Ovary (tissue), 9 donors: ENCODE data around the gene SS18L1. TPM values are rescaled to one million over a fixed set of nuclear protein-coding genes. Genes with fewer than 3 reads are reported as not detected.

Source experiments
- DNase-seq, 5 donors: peaks; one replicate each; pipeline ENCODE4 v3.0.0-alpha.2; 2019 to 2020
- H3K27ac ChIP-seq, 2 donors: fragments of 200-600 bp; one replicate each; pipeline versions ENCODE4 v1.5.1 to v1.8.0; 2019 to 2022
- H3K27me3 ChIP-seq: fragments of 200-600 bp; one replicate; pipeline ENCODE4 v1.8.0; 2022
- H3K36me3 ChIP-seq: fragments of 200-600 bp; sonication (generic); one replicate; pipeline ENCODE4 v1.5.1; 2019
- H3K4me1 ChIP-seq: one replicate; pipeline ENCODE4 v1.8.1; 2013; ENCODE audit warnings: mild to moderate bottlenecking, moderate library complexity; ENCODE audit not compliant: insufficient read depth
- H3K4me3 ChIP-seq: fragments of 200-600 bp; sonication (generic); one replicate; pipeline ENCODE4 v1.5.1; 2017
- H3K9me3 ChIP-seq, 2 donors: fragments of 200-600 bp in 1 of 2; sonication (generic) in 1 of 2; one replicate each; pipeline versions ENCODE4 v1.5.1 to v1.8.1; 2013 to 2019; ENCODE audit warnings: mild to moderate bottlenecking in 1 of 2, moderate library complexity in 1 of 2
- EP300 ChIP-seq: sonication (generic); formaldehyde crosslinking; IDR thresholded peaks from one replicate; pipeline ENCODE4 v1.6.1; 2017; ENCODE audit warnings: antibody characterized with exemption
- POLR2A ChIP-seq: fragments of 450-650 bp; IDR thresholded peaks from one replicate; pipeline ENCODE4 v1.6.1; 2017; ENCODE audit warnings: antibody characterized with exemption, mild to moderate bottlenecking, moderate library complexity
- WGBS, 3 donors: extraction: QIAGEN DNeasy Blood & Tissue Kit in 1 of 3; methylation state at CpG; one replicate each; pipeline versions ENCODE4 v1.1.5 to v1.1.7; 2013 to 2017; 5-methylcytosine and 5-hydroxymethylcytosine counted together
- intact Hi-C, 4 donors: fragments of 100-400 bp; cut with DNase I; formaldehyde crosslinking; loops; one replicate each; pipeline versions ENCODE4 v1.11.0 to v1.15.1; 2022 to 2023
- polyA plus RNA-seq, 2 donors: library from polyadenylated mRNA; stranded (reverse); fragments of 200-250 nt in 1 of 2; fragments of 350-450 nt in 1 of 2; fragmentation: Illumina TruSeq in 1 of 2; extraction: RNeasy Lipid Tissue Mini Kit (QIAGEN cat#74804) in 1 of 2; gene quantifications; one replicate each; pipeline ENCODE4 v1.2.3, GENCODE V29; 2013 to 2014
- total RNA-seq, 7 donors: library from RNA; depleted of rRNA in 2 of 7; stranded (reverse); fragments of >200 nt in 2 of 7; fragmentation: NEBNext Ultra II Directional in 3 of 7; extraction: Animal tissue kit (Norgen Biotek cat#: 25700) in 3 of 7; gene quantifications; one replicate each; pipeline versions ENCODE4 v1.1.0 to v1.2.4, GENCODE V29; 2016 to 2023
- TF ChIP-seq, protein P1 (sequence below), 3 donors: fragments of 450-650 bp in 2 of 3; fragments of 200-600 bp in 1 of 3; IDR thresholded peaks; one replicate each; pipeline versions ENCODE4 v1.5.1 to v1.8.0; 2016 to 2022; ENCODE audit warnings: antibody characterized with exemption in 3 of 3, mild to moderate bottlenecking in 1 of 3
- donor health status: DM: no; HTN: no; CAD: no; lungs with moderate emphysema.
- donor health status: DM: no; HTN: no; CAD: no.
- donor health status: Bipolar disorder and iron deficiency.
- donor health status: DM: yes; HTN: yes; CAD: no.
- donor health status: DM: no; HTN: no; CAD: no.
- donor health status: DM: yes; HTN: yes; CAD: no.

SS18L1 gene
- total and polyA plus RNA-seq, 9 donors = 7.7 to 14.3 (median 12.4) TPM

DNA sequence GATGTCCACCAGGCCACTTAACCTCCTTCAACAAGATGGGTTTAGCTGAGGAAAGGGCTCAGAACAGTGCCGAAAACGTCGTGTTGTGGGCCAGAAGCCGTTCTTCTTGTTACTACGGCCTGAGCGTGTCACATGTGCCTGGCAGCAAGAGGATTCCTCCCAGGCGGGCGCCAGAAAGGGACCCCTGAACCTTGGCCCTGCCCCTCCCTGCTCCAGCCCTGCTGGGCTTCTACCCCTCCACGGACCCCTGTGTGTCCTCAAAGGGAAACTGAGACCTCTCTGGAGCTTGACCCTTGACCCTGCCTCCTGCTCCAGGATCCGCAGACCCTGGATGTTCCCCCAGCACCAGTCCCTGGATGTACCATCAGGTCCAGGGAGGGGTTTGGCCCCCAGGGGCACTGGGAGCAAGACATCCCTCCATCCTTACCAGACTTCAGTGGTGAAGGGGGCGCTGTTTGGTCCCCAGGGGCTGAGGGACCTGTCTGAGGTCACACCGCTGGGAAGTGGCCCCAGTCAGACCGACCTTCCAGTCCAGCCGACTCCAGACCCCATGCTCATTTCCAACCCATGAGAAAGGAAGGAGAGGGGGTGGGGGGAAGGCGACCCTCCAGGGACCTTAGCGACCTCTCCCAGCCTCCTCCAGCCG lies 66.4 kb downstream of the SS18L1 start:
- WGBS, 3 donors = 45 to 59% (median 46%) methylated on average over 15 to 17 of the region's 17 CpGs
- intact Hi-C loops = no loop called here
- TF ChIP-seq EP300 (no peak), POLR2A (no peak)
- TF ChIP-seq, protein P1, sequence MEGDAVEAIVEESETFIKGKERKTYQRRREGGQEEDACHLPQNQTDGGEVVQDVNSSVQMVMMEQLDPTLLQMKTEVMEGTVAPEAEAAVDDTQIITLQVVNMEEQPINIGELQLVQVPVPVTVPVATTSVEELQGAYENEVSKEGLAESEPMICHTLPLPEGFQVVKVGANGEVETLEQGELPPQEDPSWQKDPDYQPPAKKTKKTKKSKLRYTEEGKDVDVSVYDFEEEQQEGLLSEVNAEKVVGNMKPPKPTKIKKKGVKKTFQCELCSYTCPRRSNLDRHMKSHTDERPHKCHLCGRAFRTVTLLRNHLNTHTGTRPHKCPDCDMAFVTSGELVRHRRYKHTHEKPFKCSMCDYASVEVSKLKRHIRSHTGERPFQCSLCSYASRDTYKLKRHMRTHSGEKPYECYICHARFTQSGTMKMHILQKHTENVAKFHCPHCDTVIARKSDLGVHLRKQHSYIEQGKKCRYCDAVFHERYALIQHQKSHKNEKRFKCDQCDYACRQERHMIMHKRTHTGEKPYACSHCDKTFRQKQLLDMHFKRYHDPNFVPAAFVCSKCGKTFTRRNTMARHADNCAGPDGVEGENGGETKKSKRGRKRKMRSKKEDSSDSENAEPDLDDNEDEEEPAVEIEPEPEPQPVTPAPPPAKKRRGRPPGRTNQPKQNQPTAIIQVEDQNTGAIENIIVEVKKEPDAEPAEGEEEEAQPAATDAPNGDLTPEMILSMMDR (IDR thresholded peaks at IDR 0.05) = no peak
- DNase-seq = no peak
- Histone ChIP-seq H3K9me3 (no peaks in the 10 kb centered on the region), H3K27me3 (no peaks in the 10 kb centered on the region), H3K36me3 (no peaks in the 10 kb centered on the region), H3K4me1 (no peaks in the 10 kb centered on the region), H3K27ac (no peak overlapping the region), H3K4me3 (no peak overlapping the region)

DNA sequence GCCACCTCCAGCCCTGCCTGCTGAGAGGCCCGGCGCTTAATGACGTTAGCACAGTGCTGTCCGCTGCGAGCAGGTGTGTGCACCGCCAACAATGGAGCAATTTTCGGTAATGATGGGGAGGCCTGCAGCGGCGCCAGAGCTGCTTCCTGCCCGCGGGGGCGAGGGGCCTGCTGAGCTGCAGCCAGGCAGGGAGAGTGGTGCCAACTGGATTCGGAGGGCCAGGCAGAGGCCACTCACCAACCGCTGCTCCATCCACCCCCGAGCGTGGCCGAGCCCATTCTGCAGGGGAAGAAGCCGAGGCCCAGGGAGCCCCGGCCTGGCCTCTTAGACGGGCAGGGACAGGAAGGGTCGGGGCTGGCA lies 66.9 kb downstream of the SS18L1 start:
- no peaks in the 10 kb centered on the region for H3K9me3 ChIP-seq
- no peak overlapping the region for H3K27ac ChIP-seq
- no peak for DNase-seq
- 44 to 49% (median 47%) methylated on average over 16 to 21 of the region's 21 CpGs for WGBS, 3 donors
- H3K36me3 ChIP-seq = no peaks in the 10 kb centered on the region
- H3K27me3 ChIP-seq = no peaks in the 10 kb centered on the region
- H3K4me1 ChIP-seq = no peaks in the 10 kb centered on the region
- TF ChIP-seq, protein P1 (IDR thresholded peaks at IDR 0.05) = no peak
- no peak for TF ChIP-seq POLR2A
- no peak for TF ChIP-seq EP300
- H3K4me3 ChIP-seq = no peak overlapping the region
- intact Hi-C loops = no loop called here

DNA sequence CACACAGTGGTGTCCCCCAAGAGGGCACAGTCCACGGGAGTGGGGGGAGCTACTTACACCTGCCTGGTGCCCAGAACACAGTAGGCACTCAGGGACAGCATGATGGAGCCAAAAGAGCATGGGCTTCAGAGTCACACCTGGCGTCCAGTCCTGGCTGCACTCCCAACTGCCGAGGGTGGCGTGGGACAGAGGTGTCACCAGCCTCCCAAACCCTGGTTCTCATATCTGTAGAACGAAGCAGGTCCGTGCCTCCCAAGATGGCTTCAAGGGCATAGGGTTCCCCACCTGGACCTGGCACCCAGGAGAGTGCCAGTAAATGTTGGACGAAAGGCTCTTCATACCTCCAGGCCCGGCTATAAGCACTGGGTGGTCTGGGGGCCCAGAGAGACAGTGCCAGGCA lies 67.6 kb downstream of the SS18L1 start:
- H3K4me3 ChIP-seq = no peak overlapping the region
- TF ChIP-seq, protein P1 (IDR thresholded peaks at IDR 0.05) = no peak
- TF ChIP-seq POLR2A (no peak), EP300 (no peak)
- no peaks in the 10 kb centered on the region for H3K36me3 ChIP-seq
- no peak overlapping the region for H3K27ac ChIP-seq
- 69 to 75% (median 72%) methylated on average over 8 of the region's 8 CpGs for WGBS, 3 donors
- H3K27me3 ChIP-seq = no peaks in the 10 kb centered on the region
- DNase-seq = no peak
- no peaks in the 10 kb centered on the region for H3K9me3 ChIP-seq
- intact Hi-C loops = no loop called here
- H3K4me1 ChIP-seq = no peaks in the 10 kb centered on the region

DNA sequence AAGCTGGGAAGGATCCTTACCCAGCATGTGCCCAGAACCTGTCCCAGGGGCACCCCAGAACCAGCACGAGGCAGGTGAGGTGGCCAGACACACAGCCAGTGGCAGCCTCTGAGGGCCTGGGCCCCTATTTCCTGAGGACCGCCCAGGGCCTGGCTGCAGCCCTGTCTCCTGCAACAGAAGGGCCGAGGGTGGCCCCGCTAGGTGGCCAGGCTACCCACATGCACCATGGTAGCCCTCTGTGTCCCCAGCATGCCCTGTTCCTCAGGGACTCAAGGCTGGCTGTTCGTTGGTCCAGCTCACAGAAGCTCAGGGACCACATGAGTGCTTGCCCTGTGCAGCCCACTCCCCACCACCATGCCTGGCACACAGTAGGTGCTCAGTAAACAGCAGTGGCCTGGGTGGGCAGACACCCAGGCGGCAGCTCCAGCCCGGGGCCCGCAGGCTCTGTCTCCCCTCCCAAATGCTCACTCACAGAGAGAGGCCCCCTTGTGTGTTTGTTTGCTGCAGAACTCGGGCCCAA lies 68.3 kb downstream of the SS18L1 start:
- Histone ChIP-seq H3K27ac (no peak overlapping the region), H3K4me3 (no peak overlapping the region), H3K36me3 (no peaks in the 10 kb centered on the region), H3K27me3 (no peaks in the 10 kb centered on the region), H3K4me1 (no peaks in the 10 kb centered on the region), H3K9me3 (no peaks in the 10 kb centered on the region)
- WGBS, 3 donors = 62 to 68% (median 62%) methylated on average over 5 to 9 of the region's 9 CpGs
- intact Hi-C loops = no loop called here
- DNase-seq = no peak
- no peak for TF ChIP-seq EP300
- TF ChIP-seq, protein P1 (IDR thresholded peaks at IDR 0.05) = no peak
- TF ChIP-seq POLR2A = no peak
